HG03521 (cell line): ENCODE results near the gene ARHGAP11A.
"Not testable (repeated sequence)": the region's sequence is repeated elsewhere in the genome, so short reads cannot be mapped to it uniquely, and the experiment has no call there.

Source experiments
- ATAC-seq: cut with Tn5 transposase; IDR thresholded peaks from one replicate; pipeline ENCODE4 v1.9.1; 2021; ENCODE audit warnings: mild to moderate bottlenecking, moderate library complexity; ENCODE audit not compliant: unreplicated experiment

ARHGAP11A gene

GRCh38 chr15:32615051-32615870 is at the start of gene ARHGAP11A:
ARHGAP11A (plus strand) TSS chr15:32615504; CDS start chr15:32616212, 708 bp downstream.
- ATAC-seq, result peak; percentile 76

DNA sequence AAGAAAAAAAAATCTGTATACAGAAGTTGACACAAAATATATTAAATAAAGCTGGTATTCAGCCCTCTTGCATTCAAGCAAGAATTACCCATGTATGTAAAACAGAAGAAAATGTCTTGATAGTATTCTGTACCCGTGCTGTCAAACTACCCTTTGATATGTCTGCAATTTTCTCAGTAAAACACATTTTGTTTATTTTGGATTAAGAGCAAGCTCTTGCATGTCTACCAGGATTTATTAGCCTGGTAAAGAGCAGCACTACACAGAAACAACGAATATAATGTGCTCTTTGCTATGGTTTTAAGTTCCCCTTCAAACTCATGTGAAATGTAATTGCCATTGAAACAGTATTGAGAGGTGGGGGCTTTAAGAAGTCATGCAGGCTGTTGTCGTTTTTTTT is 46.3 kb upstream of the ARHGAP11A start:
- not testable (repeated sequence) for ATAC-seq

DNA sequence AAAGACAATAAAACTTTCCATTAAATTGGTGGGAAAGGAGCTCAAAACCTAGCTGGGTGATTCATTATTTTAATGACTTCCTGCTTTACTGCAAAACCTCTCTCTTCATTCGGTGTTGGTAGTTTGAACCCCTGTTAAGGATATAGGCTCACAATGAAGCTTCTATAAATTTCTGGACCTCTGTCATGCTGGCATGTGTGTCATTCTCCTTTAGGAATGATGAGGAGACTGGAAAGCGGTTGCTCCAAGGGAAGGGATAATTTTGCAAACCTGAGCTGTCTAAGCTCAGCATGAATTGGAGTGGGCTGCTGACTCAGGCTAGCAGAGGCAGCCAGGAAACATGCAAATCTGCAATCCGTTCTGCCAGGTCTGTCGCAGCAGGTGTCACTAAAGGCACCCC is 36.8 kb upstream of the ARHGAP11A start:
- ATAC-seq, result not testable (repeated sequence)

DNA sequence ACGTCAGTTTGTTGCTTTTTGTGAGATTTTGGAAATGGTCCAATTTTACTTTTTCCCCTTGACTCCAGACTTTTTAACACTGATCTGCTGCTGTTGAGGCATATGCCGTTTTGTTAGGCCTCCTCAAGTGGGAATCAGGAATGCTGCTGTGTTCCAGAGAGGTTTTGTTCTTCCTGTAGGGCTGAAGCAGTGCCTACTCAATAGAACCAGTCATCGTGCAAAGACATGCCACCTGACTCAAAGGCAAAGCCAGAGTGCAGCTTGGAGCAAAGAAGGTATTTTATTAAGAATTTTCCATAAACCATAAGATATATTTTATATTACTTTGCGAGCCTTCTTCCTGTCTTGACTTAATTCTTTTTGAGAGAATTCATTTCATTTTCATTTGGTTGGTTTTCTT is 29.5 kb upstream of the ARHGAP11A start:
- ATAC-seq, result not testable (repeated sequence)

GRCh38 chr15:32593151-32593550 is 22.2 kb upstream of the ARHGAP11A start, which contains the start of gene GOLGA8N:
GOLGA8N (plus strand) TSS chr15:32593456.
- ATAC-seq, result not testable (repeated sequence)

- ATAC-seq, result not testable (repeated sequence)
These were observed 5.8 kb upstream of the ARHGAP11A start for GRCh38 chr15:32609518-32609917.

- not testable (repeated sequence) for ATAC-seq
These were observed 4.6 kb upstream of the ARHGAP11A start for GRCh38 chr15:32610719-32611118.

- peak; percentile 18 for ATAC-seq
These were observed 623 bp upstream of the ARHGAP11A start for GRCh38 chr15:32614712-32615050.

DNA sequence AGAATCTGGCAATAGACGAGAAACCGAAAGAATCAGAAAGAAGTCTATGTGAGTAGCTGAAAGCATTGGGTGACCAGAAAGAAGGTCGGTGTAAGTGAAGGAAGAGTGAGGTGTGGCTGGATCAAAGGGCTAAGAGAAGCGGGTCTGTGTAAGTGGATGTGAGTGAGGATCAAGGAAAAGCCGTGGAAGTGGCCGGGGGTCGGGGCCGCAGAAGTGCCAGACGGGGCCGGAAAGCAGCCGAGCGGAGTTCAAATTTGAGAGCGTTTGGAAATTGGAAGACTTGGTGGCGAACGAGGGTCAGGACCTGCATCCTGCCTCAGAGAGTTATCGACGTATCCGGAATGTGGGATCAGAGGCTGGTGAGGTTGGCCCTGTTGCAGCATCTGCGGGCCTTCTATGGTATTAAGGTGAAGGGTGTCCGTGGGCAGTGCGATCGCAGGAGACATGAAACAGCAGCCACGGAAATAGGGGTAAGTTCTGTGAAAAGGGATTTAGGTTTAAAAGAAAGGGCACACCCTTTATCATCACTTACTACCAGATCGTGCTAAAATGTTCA is 645 bp downstream of the ARHGAP11A start:
- not testable (repeated sequence) for ATAC-seq

DNA sequence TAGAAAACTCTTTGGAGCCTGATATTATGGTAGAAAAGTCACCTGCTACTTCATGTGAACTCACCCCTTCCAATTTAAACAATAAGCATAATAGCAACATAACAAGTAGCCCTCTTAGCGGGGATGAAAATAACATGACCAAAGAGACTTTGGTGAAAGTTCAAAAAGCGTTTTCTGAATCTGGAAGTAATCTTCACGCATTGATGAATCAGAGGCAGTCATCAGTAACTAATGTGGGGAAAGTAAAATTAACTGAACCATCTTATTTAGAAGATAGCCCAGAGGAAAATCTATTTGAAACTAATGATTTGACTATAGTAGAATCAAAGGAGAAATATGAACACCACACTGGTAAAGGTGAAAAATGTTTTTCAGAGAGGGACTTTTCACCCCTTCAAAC is 21.1 kb downstream of the ARHGAP11A start:
- ATAC-seq, result no peak

DNA sequence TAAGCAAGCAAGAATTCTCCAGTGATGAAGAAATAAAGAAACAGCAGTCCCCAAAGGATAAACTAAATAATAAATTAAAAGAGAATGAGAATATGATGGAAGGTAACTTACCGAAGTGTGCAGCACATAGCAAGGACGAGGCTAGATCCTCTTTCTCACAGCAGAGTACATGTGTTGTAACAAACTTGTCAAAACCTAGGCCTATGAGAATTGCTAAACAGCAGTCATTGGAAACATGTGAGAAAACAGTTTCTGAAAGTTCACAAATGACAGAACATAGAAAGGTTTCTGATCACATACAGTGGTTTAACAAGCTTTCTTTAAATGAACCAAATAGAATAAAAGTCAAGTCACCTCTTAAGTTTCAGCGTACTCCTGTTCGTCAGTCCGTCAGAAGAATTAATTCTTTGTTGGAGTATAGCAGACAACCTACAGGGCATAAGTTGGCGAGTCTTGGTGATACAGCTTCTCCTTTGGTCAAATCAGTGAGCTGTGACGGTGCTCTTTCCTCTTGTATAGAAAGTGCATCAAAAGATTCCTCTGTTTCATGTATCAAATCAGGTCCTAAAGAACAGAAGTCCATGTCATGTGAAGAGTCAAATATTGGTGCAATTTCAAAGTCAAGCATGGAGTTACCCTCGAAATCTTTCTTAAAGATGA is 21.7 kb downstream of the ARHGAP11A start:
- no peak for ATAC-seq

GRCh38 chr15:32637704-32638103 is 22.4 kb downstream of the ARHGAP11A start:
- no peak for ATAC-seq

GRCh38 chr15:32641517-32642059 is 26.3 kb downstream of the ARHGAP11A start, which contains the start of gene SCG5:
SCG5 (plus strand) TSS chr15:32641710; CDS start chr15:32643593, 1,883 bp downstream.
- no peak for ATAC-seq

DNA sequence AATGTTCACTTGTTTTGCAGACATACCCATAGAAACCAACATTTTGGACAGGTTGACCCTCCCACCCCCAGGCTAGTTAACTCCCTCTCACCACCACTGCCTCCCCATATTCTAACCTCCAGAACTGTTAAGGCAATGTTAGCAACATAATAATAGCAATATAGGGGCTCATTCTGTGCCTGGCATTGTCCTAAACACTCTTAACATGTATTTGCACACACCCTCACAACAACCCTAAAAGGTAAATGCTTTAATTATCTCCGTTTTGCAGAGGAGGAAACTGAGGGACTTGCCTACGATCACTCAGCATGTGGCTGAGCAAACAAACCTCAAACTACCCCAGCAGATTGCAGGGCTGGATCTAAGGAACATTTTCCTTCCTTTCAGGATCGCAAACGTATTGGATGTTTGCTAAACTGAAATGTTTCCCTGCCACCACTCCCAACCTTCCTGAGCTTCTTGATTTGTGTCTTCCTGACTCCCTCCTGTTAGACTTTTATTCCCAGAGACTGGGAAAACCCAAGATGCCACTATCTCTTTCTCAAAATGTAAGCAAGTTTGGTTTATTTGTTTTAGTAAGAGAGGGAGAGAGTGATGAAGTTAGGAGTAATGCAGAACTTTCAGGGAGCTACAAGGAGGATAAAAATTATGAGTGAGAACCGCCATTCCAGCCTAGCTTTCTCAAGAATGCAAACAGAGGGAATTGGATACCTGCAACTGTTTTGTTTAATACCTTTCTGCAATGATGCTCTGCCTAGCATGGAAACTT is 27.5 kb downstream of the ARHGAP11A start:
- no peak for ATAC-seq

GRCh38 chr15:32643907-32644445 is 28.7 kb downstream of the ARHGAP11A start:
- ATAC-seq, result no peak

DNA sequence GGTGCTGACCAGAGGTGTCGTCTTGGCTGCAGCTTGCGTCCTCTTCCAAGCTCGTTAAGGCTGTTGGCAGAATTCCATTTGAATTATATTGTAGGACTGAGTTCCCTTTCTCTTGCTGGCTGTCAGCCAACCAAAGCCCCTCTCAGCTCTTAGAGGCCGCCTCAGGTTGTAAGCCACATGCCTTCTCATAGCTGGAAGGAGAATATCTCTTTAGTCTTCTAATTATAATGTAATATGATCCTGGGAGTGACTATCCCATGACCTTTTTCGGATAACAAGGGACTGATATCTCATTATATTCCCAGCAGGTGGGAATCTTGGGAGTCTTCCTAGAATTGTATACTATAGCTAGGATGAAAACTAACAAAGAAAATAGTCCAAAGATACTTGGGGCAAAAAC is 31.0 kb downstream of the ARHGAP11A start:
- no peak for ATAC-seq

DNA sequence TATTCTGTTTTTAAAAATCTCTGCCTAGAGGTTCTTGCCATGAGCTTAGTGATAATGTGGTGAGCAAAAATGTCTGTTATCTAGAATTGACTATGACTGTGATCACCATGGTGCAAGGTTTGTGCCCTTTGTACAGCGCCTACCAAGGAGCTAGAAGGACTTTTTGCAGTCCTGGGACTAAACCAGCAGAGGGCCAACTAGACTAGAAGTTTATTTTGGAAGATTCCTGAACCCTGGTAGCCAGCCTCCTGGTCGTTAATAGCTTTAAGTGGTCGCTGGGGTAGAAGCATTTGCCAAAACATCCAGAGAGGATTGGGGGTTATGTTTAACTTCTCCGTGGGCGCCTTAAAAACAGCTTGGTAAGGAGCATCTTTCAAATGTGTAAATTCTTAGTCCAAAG is 34.0 kb downstream of the ARHGAP11A start:
- ATAC-seq, result no peak

GRCh38 chr15:32651229-32651837 is 36.0 kb downstream of the ARHGAP11A start:
- ATAC-seq, result no peak

- ATAC-seq, result no peak
These were observed 36.9 kb downstream of the ARHGAP11A start for GRCh38 chr15:32652178-32652577.

DNA sequence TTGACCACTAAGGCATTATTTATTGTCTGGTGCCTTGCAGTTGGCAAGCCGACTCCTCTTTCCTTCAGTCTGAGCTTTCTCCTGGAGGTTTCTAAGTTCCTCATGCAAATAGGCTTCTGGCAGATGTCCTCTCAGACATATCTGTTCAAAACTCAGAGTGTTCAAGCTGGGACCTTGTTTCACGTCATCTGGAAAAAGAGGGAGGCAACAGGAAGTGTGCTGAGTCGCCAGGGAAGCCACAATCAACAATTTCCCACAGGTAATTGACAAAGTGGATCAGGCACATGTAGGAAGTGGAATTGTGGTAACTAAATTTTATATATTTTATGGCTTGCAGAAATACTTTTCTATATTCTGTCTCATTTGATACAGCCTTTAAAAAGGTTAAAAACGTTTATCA is 40.8 kb downstream of the ARHGAP11A start:
- no peak for ATAC-seq
